Cardiac fibroblast (primary cell): Measurements from ENCODE around the gene PARN.
A peak's percentile ranks its signal among the peaks of the same experiment; 100 is the strongest.

Experiments used
- DNase-seq, 2 donors: peaks; one replicate each; pipeline versions ENCODE4 v3.0.0 to v3.0.0-alpha.2; 2010; ENCODE audit warnings: low read depth in 2 of 2
- H3K4me3 ChIP-seq, 2 donors: replicated peaks in 1 of 2; 1 replicate in 1 of 2; 2 replicates in 1 of 2; pipeline ENCODE4 v1.5.1; 2011; ENCODE audit warnings: low read depth in 2 of 2, low read length in 2 of 2, mild to moderate bottlenecking in 2 of 2, moderate library complexity in 1 of 2
- CTCF ChIP-seq: IDR thresholded peaks from one replicate; pipeline ENCODE4 v1.5.1; 2011; ENCODE audit warnings: low read depth, mild to moderate bottlenecking, low read length, inconsistent platforms

The PARN gene

DNA sequence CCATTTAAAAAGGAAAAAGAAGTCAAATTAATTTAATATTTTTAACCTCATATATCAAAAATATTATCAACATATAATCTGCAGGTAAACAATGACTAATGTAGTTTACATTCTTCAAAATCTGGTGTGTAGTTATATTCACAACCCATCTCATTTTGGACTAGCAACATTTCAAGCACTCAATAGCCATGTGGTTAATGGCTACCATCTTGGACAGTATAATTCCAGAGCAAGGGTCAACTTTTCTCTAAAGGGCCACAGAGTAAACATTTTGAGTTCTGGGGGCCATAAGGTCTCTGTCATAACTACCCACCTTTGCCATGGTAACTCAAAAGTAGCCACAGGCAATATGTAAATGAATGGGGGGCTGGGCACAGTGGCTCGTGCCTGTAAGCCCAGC lies 153.9 kb downstream of the PARN start:
- DNase-seq, result no peak
- H3K4me3 ChIP-seq, result no peak overlapping the region
- TF ChIP-seq CTCF, result no peak

DNA sequence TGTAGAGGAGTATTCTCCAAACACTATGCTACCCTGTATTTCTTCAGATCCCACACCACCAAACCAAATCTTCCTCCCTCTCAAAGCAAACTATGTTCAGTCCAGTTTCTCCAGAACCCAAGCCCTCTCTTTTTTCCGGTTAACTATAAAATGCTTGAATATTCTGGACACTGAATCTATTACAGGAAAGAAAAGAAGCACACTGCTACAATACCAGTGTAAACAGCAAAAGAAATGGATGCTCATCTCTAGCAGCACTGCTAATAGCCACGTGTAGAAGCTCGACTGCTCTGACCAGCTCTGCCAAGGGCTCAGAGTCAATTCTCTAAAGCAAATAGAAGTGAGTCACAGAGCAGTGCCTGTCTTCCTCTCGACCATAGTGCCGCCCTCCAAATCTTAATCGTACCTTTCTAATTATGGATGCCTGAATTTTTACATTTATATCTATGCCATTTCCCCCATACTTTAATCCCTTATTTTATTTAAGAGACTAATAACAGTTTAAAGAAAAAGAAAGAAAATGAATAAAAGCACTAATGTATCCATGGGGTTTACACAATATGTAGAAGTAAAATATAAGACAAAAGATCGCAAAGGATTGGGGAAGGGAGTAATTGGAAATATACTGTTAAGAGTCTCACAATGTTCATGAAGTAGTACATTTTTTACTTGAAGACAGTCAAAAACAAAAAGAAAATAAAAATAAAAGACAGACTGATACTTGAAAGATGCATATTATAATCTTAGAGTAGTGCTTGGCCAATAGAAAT lies 154.5 kb downstream of the PARN start:
- DNase-seq, result peak in 1 of 2 donors; percentile 24
- no peak overlapping the region for H3K4me3 ChIP-seq
- no peak for TF ChIP-seq CTCF

DNA sequence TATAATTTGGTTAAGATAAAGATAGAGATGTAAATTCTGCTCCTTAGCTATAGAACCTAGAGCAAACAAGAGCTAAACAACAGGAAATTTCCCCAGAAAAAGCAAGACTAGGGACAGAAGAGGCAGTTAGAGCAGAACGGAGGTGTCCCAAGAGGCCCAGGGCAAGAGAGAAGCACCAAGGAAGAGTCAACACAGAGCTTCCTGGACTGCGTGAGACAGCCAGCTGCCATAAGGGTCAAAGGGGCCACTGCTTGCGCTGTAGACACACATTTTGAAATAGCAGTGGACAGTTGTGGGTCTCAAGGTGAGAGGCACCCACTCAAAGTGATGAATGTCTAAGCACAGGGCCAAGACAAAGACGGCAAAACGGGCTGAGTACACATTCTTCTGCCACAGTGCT lies 156.6 kb downstream of the PARN start:
- no peak for TF ChIP-seq CTCF
- no peak overlapping the region for H3K4me3 ChIP-seq
- no peak for DNase-seq

- DNase-seq, result no peak
- TF ChIP-seq CTCF, result no peak
- no peak overlapping the region for H3K4me3 ChIP-seq
Measured at GRCh38 chr16:14472357-14472756, 157.7 kb downstream of the PARN start.

GRCh38 chr16:14470788-14471187 lies 159.3 kb downstream of the PARN start:
- DNase-seq, result no peak
- H3K4me3 ChIP-seq, result no peak overlapping the region
- TF ChIP-seq CTCF, result no peak

GRCh38 chr16:14465799-14466198 lies 164.3 kb downstream of the PARN start:
- TF ChIP-seq CTCF, result no peak
- DNase-seq, result no peak
- no peak overlapping the region for H3K4me3 ChIP-seq

DNA sequence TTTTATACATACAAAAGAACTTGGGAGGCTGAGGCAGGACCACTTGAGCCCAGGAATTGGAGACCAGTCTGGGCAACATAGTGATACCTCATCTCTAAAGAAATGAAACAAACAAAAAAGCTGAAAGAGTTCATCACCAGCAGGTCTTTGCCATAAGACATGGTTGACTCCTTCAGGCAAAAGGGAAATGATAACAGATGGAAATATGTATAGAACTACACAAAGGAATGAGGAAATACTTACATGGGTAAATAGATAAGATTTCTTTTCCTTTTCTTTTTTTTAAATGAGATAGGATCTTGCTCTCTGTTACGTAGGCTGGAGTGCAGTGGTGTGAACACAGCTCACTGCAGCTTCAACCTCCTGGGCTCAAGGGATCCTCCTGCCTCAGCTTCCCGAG lies 165.3 kb downstream of the PARN start:
- no peak overlapping the region for H3K4me3 ChIP-seq

More for the DNA sequence above, 165.3 kb downstream of the PARN start:
- no peak for TF ChIP-seq CTCF
- no peak for DNase-seq
